ENCODE results near the gene UBC.
"Not testable (repeated sequence)": the region's sequence is repeated elsewhere in the genome, so short reads cannot be mapped to it uniquely, and the experiment has no call there.

The UBC gene

GRCh38 chr12:124914392-124915238 is at the start of gene UBC:
Gene UBC (minus strand): TSS chr12:124914650. CDS start chr12:124913771, 879 bp downstream.
- peak; percentile 77 for DNase-seq (ENCODE audit: low spot score)

- no peak for DNase-seq (ENCODE audit: low spot score)
These were observed 48.8 kb upstream of the UBC start for GRCh38 chr12:124963211-124963610.

GRCh38 chr12:124961055-124961454 is 46.6 kb upstream of the UBC start:
- DNase-seq (ENCODE audit: low spot score): no peak

- DNase-seq (ENCODE audit: low spot score): no peak
These were observed 42.1 kb upstream of the UBC start for GRCh38 chr12:124956571-124956970.

- DNase-seq (ENCODE audit: low spot score): no peak
These were observed 40.3 kb upstream of the UBC start for GRCh38 chr12:124954771-124955170.

DNA sequence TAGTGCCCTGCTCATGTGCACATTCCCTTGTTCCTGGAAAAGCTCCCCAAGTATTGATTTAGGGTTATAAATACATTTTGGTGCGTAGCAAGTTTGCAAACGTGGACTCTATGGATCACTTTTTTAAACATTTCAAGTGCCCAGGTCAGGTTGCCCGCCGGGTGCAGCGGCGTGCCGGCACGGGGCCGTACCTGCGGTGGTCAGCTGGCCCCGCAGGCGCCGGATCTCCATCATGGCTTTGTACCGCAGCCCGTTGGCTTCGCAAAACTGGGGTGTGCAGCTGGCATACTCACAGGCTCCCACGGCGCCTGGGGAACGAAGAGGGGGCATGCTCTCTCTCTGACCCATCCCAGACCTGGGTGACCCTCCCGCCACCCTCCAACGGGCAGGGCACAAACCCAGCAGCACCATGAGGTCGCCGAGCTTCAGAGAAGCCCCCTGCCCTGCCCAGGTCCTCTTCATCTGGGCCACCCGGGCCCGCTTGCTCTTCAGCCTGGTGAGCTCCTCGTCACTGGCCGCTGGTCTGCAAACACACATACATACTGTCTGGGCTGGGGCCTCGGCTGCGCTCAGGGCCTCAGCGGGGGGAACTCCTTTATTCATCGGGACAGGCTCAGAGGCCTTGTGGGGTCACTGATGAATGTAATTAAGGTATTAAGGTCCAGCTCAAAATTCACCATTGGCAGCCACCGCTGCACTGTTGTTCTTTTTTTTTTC is 39.4 kb upstream of the UBC start:
- DNase-seq (ENCODE audit: low spot score): no peak

DNA sequence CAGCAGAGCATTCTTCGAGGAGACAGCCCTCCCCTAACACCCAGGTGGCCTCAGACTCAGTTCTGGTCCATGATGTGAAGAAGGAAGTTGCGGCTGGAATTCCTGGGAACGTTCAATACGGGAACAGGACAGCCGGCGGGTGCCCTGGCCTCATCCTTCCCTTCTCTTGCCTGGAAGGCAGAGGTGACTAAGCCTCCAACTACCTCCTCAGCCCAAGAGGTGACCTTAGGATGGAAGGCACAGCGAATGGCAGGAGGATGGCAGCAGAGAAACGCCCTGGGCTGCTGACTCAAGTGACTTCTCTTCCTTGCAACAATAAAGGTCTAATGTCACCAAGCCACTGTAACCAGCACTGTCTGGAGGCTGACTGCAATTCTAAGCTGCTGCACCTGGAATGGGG is 38.4 kb upstream of the UBC start:
- no peak for DNase-seq (ENCODE audit: low spot score)

DNA sequence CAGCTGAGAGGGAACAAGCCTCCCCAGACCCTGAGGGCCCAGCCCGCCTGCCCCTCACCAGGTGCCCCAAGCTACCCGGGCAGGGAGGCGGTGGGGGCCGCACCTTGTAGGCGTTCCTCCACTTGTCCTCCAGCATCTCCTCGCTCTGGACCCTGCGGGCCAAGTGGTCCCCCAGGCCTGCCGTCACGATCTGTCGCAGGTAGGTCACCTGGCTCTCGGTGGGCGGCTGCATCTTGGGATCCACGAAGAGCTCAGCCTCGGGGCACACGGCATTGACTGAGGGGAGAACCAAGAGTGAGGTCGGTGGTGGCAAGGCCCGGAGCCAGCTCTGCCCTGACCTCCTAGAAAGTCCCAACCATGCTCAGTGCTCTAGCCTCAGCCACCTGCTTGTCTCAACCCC is 37.8 kb upstream of the UBC start:
- DNase-seq (ENCODE audit: low spot score): no peak

DNA sequence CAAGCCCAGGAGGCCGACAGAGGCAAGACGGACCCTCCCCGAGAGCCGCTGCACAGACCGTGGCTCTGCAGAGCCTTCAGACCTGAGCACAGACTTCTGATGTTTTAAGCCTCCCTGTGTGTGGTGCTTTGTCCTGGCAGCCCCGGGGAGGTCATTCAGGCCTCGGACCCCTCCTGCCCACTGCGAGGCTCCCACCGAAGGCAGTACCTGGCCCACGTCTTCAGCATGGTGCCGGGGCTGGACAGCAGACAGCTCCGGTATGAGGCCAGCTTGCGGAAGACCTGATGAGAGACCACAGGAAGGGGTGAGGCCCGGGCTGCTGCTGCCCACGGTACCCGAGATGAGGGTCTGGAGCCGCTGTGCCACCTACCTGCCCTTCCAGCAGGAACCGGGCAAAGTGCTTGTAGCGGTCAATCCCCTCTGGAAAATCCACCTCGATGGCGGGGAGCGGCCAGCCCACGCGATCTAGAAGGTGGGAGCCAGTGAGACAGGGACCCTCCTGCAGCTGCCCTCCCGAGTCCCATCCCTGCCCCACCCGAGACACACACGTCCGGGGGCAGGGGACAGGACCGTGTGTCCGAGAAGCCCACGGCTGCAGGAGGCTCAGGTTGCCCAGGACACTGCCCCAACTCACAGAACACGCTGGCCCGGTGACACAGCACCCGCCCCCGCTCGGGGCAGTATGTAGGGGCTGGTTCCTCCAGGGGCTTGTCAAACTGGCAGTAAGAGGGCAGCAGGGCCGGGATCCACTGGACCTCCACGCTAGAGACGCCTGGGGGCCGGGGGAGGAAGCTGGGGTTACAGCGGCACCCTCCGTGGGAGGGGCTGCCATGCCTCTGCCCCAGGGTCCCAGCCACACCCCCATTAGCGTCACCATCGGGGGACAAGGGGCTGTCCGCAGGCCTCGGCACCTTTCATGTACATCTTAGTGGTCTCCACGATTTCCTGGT is 35.6 kb upstream of the UBC start:
- DNase-seq (ENCODE audit: low spot score): no peak

GRCh38 chr12:124949066-124949465 is 34.6 kb upstream of the UBC start:
- DNase-seq (ENCODE audit: low spot score): no peak

DNA sequence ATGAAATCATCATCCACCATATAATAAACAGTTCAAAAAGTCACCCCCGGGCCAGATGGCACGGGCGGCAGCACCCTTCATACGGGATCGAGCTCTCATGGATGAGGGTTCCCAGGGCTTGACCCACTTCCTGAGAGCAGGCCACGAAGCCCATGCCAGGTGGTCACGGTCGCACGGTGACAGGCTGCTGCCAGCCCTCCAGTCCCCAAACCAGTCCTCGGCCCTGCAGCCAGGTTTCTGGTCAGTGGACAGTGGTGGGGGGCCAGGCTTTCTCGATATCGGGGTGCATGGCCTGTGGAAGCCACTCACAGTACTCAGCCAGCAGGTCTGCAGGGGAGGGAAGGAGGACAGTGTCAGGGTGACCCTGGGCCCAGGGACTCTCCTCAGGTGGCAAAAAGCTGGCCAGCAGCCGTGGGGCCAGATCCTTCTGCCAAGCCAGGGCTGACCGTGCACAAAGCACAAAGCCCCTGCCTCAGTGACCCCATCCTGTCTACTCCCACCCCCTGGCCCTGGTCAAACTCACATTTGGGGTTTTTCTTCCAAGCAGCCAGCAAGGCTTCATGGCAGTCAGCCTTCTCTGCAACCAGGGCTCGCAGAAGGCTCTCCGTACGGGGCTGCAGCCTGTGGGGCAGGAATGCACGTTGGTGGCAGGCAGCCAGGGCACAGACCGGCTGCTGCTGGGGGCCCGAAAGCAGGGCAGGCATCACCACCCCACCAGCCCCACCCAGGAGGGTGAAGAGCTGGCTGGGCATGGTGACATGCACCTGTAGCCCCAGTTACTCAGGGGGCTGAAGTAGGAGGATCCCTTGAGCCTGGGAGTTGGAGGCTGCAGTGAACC is 33.3 kb upstream of the UBC start:
- DNase-seq (ENCODE audit: low spot score): no peak

DNA sequence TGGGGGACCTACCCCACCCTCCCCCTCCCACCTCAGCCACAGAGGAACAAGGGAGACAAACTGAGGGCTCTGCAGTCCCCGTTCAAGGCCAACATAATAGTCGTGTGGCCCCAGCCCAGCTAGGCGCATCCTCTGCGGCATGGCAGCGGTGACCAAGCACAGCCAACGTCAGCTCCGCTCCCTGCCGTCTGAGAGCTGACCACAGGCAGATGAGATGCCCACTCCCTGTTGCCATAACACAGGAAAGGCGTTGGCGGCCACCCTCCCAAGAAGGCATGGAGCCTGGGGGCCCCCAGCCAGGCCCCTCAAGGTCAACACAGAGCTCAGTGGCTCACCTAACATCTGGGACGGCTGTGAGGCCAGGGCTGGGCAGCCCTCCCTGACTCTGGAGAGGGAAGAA is 32.6 kb upstream of the UBC start:
- DNase-seq (ENCODE audit: low spot score): no peak

GRCh38 chr12:124946447-124946793 is 32.0 kb upstream of the UBC start:
- no peak for DNase-seq (ENCODE audit: low spot score)

DNA sequence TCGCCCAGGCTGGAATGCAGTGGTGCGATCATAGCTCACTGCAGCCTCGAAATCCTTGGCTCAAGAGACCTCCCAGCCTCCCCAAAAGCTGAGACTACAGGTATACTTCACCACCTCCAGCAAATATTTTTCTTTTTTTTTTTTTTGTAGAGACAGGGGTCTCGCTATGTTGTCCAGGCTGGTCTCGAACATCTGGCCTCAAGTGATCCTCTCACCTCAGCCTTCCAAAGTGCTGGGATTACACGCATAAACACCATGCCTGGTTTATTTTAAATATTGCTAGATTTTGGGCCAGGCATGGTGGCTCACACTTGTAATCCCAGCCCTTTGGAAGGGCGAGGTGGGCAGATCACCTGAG is 26.7 kb upstream of the UBC start:
- no peak for DNase-seq (ENCODE audit: low spot score)

- DNase-seq (ENCODE audit: low spot score): peak; percentile 83
These were observed 26.1 kb upstream of the UBC start for GRCh38 chr12:124940393-124941169.

- DNase-seq (ENCODE audit: low spot score): no peak
These were observed 25.6 kb upstream of the UBC start for GRCh38 chr12:124940143-124940392.

DNA sequence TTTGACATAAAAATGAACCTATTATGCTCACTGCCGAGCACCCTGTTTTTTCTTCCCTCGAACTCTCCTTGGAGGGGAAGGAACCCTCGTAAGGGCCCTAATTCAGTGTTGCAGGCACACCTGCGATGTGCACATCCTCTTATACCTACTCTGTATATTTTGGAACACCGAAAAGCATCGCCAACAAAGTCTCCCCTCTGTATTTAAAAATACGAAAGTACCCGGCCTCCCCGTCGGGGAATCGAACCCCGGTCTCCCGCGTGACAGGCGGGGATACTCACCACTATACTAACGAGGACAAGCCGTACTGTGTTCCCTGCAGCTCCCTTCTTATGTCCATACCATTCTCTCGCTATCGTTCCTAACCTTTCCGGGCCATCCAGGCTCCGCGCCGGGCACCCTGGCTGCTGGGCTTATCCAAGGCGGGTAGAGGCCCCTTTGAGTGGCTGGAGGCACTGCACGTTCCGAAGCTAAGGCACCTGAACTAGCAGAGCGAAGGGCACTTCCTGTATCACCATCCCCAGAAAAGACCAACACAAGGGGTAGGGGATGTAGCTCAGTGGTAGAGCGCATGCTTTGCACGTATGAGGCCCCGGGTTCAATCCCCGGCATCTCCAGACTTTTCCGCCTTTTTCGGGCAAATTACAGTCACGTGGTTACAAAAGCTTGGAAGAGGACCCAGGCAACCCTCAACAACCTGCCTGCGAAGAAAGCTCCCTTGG is 25.1 kb upstream of the UBC start:
- DNase-seq (ENCODE audit: low spot score): peak; percentile 80

GRCh38 chr12:124939079-124939420 is 24.6 kb upstream of the UBC start:
- peak; percentile 40 for DNase-seq (ENCODE audit: low spot score)

DNA sequence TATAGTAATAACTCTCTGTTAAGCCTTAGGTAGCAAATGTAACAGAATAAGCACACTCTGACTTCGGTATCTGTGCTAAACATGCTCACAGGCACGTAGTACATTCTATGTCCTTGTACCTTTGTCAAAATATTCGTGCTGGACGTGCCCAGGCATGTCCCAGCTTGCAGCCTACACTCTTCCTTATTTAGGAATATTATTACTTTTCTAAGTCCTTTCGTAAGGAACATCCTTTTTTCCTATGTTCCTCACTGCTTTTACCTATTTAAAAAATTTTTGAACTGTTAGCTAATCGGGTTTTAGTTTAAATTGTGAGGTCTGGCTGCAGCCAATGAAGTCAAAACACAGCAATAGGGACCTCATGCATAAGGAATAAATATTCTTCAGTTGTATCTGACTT is 24.1 kb upstream of the UBC start:
- no peak for DNase-seq (ENCODE audit: low spot score)

DNA sequence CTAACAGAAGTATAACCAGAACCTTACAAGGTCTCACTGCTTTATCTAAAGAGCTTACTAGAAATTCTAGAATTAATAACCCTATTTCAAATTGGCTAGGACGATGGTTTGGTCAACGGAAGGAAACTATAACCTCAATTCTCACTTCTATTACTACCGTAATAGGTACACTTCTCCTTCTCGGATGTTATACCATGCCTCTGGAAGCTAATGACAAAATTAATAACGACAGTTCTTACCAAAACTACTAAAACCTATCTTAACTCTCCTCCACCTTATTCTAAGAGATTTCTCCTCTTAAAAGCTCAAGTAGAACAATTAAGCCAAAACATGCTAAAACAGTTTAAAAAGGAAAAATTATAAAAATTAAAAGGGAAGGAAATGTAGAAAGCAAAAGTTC is 23.7 kb upstream of the UBC start:
- no peak for DNase-seq (ENCODE audit: low spot score)

DNA sequence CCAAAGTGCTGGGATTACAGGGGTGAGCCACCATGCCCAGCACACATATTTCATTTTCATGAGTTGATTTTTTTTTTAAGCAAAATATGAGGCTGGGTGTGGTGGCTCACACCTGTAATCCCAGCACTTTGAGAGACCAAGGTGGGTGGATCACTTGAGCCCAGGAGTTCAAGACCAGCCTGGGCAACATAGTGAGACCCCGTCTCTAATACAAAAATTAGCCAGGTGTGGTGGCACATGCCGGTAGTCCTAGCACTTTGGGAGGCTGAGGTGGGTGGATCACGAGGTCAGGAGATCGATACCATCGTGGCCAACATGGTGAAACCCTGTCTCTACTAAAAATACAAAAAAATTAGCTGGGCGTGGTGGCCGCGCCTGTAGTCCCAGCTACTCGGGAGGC is 17.1 kb upstream of the UBC start:
- DNase-seq (ENCODE audit: low spot score): not testable (repeated sequence)
